GM12878 (cell line): ENCODE results near the gene GLE1. TPM values are rescaled to one million over a fixed set of nuclear protein-coding genes. Genes with fewer than 3 reads are reported as not detected.

Source experiments
- BACH1 ChIP-seq: fragments of 450-650 bp; IDR thresholded peaks from 2 replicates; pipeline ENCODE4 v1.6.1; 2017; ENCODE audit warnings: mild to moderate bottlenecking, borderline replicate concordance
- BCL11A ChIP-seq: IDR thresholded peaks from 2 replicates; pipeline ENCODE4 v1.6.1; 2011; ENCODE audit warnings: low read depth, low read length
- BCL3 ChIP-seq: IDR thresholded peaks from 2 replicates; pipeline ENCODE4 v1.6.1; 2011; ENCODE audit warnings: borderline replicate concordance, low read depth, mild to moderate bottlenecking, moderate library complexity, low read length; ENCODE audit not compliant: insufficient read depth, poor library complexity, severe bottlenecking
- CBFB ChIP-seq: IDR thresholded peaks from 2 replicates; pipeline ENCODE4 v1.6.1; 2016; ENCODE audit warnings: antibody characterized with exemption, low read depth
- CREB1 ChIP-seq: IDR thresholded peaks from 2 replicates; pipeline ENCODE4 v1.6.1; 2012; ENCODE audit warnings: low read depth, mild to moderate bottlenecking, inconsistent platforms
- CREM ChIP-seq: IDR thresholded peaks from 2 replicates; pipeline ENCODE4 v1.6.1; 2014; ENCODE audit warnings: antibody characterized with exemption, low read depth
- DPF2 ChIP-seq: fragments of 450-650 bp; IDR thresholded peaks from 2 replicates; pipeline ENCODE4 v1.6.1; 2017; ENCODE audit warnings: mild to moderate bottlenecking
- HDAC6 ChIP-seq: fragments of 200-600 bp; sonication (generic); IDR thresholded peaks from one replicate; pipeline ENCODE4 v1.8.0; 2017; ENCODE audit warnings: antibody characterized with exemption; ENCODE audit not compliant: unreplicated experiment
- HDGF ChIP-seq: fragments of 450-650 bp; IDR thresholded peaks from 2 replicates; pipeline ENCODE4 v1.6.1; 2016; ENCODE audit warnings: antibody characterized with exemption
- IKZF1 ChIP-seq: fragments of 450-650 bp; conservative IDR thresholded peaks from 2 replicates; pipeline ENCODE4 v1.6.1; 2017; ENCODE audit warnings: antibody characterized with exemption, mild to moderate bottlenecking
- KDM1A ChIP-seq: fragments of 200-600 bp; sonication (generic); IDR thresholded peaks from 2 replicates; pipeline ENCODE4 v1.6.1; 2016; ENCODE audit warnings: borderline replicate concordance
- MEF2A ChIP-seq: IDR thresholded peaks from 2 replicates; pipeline ENCODE4 v1.6.1; 2011; ENCODE audit warnings: low read depth, mild to moderate bottlenecking, low read length, moderate library complexity; ENCODE audit not compliant: insufficient read depth
- MXI1 ChIP-seq: fragments of 150-350 bp; IDR thresholded peaks from 2 replicates; pipeline ENCODE4 v1.6.1; 2011; ENCODE audit warnings: low read depth, mild to moderate bottlenecking, inconsistent platforms, low read length, improper control_type of control experiment
- MYB ChIP-seq: fragments of 150-350 bp; IDR thresholded peaks from 2 replicates; pipeline ENCODE4 v1.6.1; 2014; ENCODE audit warnings: mild to moderate bottlenecking, low read depth, low read length, borderline replicate concordance
- NFYA ChIP-seq: IDR thresholded peaks from 2 replicates; pipeline ENCODE4 v1.6.1; 2011; ENCODE audit warnings: low read depth, mild to moderate bottlenecking, low read length, improper control_type of control experiment, borderline replicate concordance
- POLR2AphosphoS5 ChIP-seq: IDR thresholded peaks from 2 replicates; pipeline ENCODE4 v1.6.1; 2011; ENCODE audit warnings: mild to moderate bottlenecking, low read length, inconsistent platforms
- POU2F2 ChIP-seq: IDR thresholded peaks from 3 replicates; pipeline ENCODE4 v1.6.1; 2011; ENCODE audit warnings: low read depth, mild to moderate bottlenecking, low read length, borderline replicate concordance
- RFX5 ChIP-seq: IDR thresholded peaks from 2 replicates; pipeline ENCODE4 v1.6.1; 2011; ENCODE audit warnings: low read depth, low read length, improper control_type of control experiment
- SMAD1 ChIP-seq: fragments of 450-650 bp; IDR thresholded peaks from 2 replicates; pipeline ENCODE4 v1.6.1; 2018; ENCODE audit warnings: mild to moderate bottlenecking, low read depth; ENCODE audit not compliant: partially characterized antibody
- SMAD5 ChIP-seq: IDR thresholded peaks from 2 replicates; pipeline ENCODE4 v1.6.1; 2016; ENCODE audit warnings: antibody characterized with exemption, low read depth
- TARDBP ChIP-seq: IDR thresholded peaks from 2 replicates; pipeline ENCODE4 v1.6.1; 2016; ENCODE audit warnings: borderline replicate concordance
- TCF3 ChIP-seq: IDR thresholded peaks from 2 replicates; pipeline ENCODE4 v1.6.1; 2012; ENCODE audit warnings: low read depth, mild to moderate bottlenecking, low read length, borderline replicate concordance; ENCODE audit not compliant: insufficient read depth
- YY1 ChIP-seq: IDR thresholded peaks from 2 replicates; pipeline ENCODE4 v1.6.1; 2011; ENCODE audit warnings: low read depth, mild to moderate bottlenecking, low read length
- ZBTB40 ChIP-seq: fragments of 450-650 bp; IDR thresholded peaks from 2 replicates; pipeline ENCODE4 v1.6.1; 2016; ENCODE audit warnings: mild to moderate bottlenecking, moderate library complexity, borderline replicate concordance
- polyA plus RNA-seq, 11 experiments: library from polyadenylated mRNA; depleted of rRNA in 4 of 11; unstranded in 6 of 11; stranded (reverse) in 5 of 11; fragments of >200 nt; fragmentation: Nextera tagmentation in 4 of 11; fragmentation: Illumina TruSeq in 1 of 11; extraction: Ambion mirVana in 4 of 11; extraction: Trizol in 1 of 11; gene quantifications; 1 replicate in 1 of 11; 2 replicates in 10 of 11; pipeline versions ENCODE4 v1.2.1 to v1.2.3, GENCODE V29; 2011 to 2016; ENCODE audit warnings: inconsistent platforms in 2 of 11, missing spikeins in 2 of 11, low read depth in 1 of 11
- total RNA-seq, 4 experiments: library from RNA; depleted of rRNA in 3 of 4; stranded (reverse); fragments of >200 nt in 3 of 4; fragmentation: Illumina TruSeq in 1 of 4; extraction: Trizol in 1 of 4; gene quantifications; 2 replicates each; pipeline versions ENCODE4 v1.2.1 to v1.2.3, GENCODE V29; 2013 to 2021
- TF ChIP-seq, protein P1 (sequence below), 3 experiments: IDR thresholded peaks in 2 of 3; conservative IDR thresholded peaks in 1 of 3; 2 replicates each; pipeline ENCODE4 v1.5.1; 2011; ENCODE audit warnings: low read depth in 3 of 3, low read length in 3 of 3, mild to moderate bottlenecking in 3 of 3, control low read depth in 2 of 3, moderate library complexity in 2 of 3, inconsistent platforms in 1 of 3, mixed read lengths in 1 of 3; ENCODE audit not compliant: control insufficient read depth in 2 of 3, insufficient read depth in 1 of 3; ENCODE audit errors: extremely low read depth in 1 of 3

Gene GLE1
- total and polyA plus RNA-seq, 10 of the 15 experiments (the other 5 are each of a cell fraction or from before 2014, with no cell fraction given), result 17.4 to 52.0 (median 37.7) TPM

DNA sequence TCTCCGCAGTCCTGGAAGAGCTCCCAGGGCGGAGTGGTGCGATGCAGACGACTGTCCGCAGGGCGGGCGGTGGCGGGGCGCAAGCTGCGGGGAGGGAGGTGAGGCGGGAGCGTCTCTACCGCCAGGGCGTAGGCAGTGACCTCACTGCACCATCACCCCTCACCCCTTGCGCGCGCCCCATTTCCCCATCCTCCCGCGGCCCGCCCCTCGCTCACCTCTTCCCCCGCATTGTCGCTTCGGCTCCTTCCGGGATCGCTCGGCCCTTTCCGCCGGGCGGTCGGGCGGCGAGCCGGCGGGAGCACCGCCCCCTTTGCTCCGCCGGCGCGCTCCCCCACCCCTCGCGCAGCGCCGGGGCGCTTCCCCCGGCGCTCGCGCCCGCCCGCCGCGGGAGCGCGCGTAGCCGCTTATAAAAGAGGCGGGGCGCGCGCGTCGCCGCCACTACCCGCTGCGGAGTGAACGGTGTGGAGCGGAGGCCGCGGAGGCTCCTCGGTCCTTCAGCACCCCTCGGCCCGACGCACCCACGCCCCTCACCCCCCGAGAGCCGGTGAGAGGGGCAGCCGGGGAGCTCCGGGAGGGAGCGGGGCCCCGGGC lies 47.7 kb downstream of the GLE1 start, which contains the start of gene SPTAN1 (continued):
- 0 out of 2 replicates have a peak, but pooled peaks have one; percentile 87 for TF ChIP-seq DPF2
- TF ChIP-seq BCL3, result peak; percentile 6
- TF ChIP-seq POU2F2, result peak; percentile 96
- TF ChIP-seq RFX5, result no peak; the same call in 1 of the 2 replicates
- peak; percentile 57; the same call in 1 of the 2 replicates for TF ChIP-seq IKZF1
- TF ChIP-seq SMAD5, result peak; percentile 97
- TF ChIP-seq MXI1, result peak; percentile 43; the same call in 1 of the 2 replicates
- TF ChIP-seq SMAD1, result no peak
- TF ChIP-seq ZBTB40, result no peak
- TF ChIP-seq, protein P1, sequence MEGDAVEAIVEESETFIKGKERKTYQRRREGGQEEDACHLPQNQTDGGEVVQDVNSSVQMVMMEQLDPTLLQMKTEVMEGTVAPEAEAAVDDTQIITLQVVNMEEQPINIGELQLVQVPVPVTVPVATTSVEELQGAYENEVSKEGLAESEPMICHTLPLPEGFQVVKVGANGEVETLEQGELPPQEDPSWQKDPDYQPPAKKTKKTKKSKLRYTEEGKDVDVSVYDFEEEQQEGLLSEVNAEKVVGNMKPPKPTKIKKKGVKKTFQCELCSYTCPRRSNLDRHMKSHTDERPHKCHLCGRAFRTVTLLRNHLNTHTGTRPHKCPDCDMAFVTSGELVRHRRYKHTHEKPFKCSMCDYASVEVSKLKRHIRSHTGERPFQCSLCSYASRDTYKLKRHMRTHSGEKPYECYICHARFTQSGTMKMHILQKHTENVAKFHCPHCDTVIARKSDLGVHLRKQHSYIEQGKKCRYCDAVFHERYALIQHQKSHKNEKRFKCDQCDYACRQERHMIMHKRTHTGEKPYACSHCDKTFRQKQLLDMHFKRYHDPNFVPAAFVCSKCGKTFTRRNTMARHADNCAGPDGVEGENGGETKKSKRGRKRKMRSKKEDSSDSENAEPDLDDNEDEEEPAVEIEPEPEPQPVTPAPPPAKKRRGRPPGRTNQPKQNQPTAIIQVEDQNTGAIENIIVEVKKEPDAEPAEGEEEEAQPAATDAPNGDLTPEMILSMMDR (IDR thresholded peaks at IDR 0.05 in 2 of 3, conservative IDR thresholded peaks at IDR 0.05 in 1 of 3; ENCODE audit: control insufficient read depth in 2 of 3, extremely low read depth in 1 of 3, insufficient read depth in 1 of 3, low read depth in 3 of 3, low read length in 3 of 3), result peak in 1 of 3 experiments; percentile 20; a peak in 1 of 6 replicates
- TF ChIP-seq HDAC6, result peak; percentile 91
- peak; percentile 93 for TF ChIP-seq TCF3
- TF ChIP-seq MYB, result no peak
- TF ChIP-seq BCL11A, result no peak
- TF ChIP-seq CREB1, result peak; percentile 86
- TF ChIP-seq NFYA, result no peak
- no peak for TF ChIP-seq TARDBP
- peak; percentile 68; the same call in 1 of the 2 replicates for TF ChIP-seq CBFB
- peak; percentile 14; the same call in 1 of the 2 replicates for TF ChIP-seq YY1
- 0 out of 2 replicates have a peak, but pooled peaks have one; percentile 16 for TF ChIP-seq MEF2A
- peak; percentile 96 for TF ChIP-seq BACH1
- no peak for TF ChIP-seq KDM1A
- TF ChIP-seq HDGF, result peak; percentile 94
- peak; percentile 13 for TF ChIP-seq CREM
- peak; percentile 99 for TF ChIP-seq POLR2AphosphoS5
